GM18508 (cell line): ENCODE data around the gene SBSN.

Experiments
- ATAC-seq: cut with Tn5 transposase; IDR thresholded peaks from one replicate; pipeline ENCODE4 v1.9.1; 2021; ENCODE audit warnings: moderate number of reproducible peaks; ENCODE audit not compliant: insufficient read depth, unreplicated experiment

SBSN gene

GRCh38 chr19:35528218-35529038 is at the start of gene SBSN:
Gene SBSN, minus strand, starts transcription at chr19:35528311. Its CDS starts 30 bp downstream, at chr19:35528281.
- ATAC-seq: no peak

DNA sequence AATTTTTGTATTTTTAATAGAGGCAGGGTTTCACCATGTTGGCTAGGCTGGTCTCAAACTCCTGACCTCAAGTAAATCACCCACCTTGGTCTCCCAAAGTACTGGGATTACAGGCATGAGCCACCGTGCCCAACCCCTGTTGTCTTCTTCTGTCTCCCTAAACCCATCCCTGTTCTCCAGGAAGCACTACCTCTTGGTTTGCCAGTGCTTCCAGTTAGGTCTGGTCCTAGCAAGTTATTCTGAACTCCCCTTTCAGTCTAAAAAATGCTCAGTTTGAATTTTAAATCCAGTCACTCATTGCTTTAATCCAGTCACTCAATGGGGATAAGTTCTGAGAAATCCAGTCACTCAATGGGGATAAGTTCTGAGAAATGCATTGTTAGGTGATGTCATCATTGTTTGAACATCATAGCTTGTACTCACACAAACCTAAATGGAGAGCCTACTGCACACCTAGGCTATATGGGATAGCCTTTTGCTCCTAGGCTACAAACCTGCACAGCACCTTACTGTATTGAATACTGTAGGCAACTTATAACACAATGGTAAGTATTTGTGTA is 43.4 kb upstream of the SBSN start:
- no peak for ATAC-seq

DNA sequence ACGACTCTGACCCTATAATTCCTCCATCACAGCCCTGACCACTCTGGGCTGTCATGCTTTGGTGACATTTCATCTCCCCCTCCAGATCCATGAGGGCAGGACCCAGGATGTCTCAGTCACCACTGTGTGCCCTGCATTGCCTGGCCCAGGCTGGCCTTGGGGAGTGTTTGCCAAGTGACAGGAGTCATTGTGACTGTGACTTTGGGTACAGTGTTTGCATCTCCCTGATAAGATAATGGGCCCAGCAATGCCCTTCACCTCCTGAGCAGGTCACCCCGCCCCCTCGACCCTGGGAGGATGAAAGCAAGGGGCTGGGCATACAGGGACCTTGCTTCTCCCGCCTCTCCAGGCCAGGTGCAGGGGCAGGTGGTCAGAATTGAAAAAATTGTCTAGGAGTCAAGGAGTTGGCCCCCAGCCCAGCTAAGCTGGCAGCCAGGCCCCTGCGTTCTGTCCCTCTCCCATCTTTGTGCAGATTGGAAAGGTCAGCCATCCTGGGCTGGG is 41.2 kb upstream of the SBSN start:
- no peak for ATAC-seq

DNA sequence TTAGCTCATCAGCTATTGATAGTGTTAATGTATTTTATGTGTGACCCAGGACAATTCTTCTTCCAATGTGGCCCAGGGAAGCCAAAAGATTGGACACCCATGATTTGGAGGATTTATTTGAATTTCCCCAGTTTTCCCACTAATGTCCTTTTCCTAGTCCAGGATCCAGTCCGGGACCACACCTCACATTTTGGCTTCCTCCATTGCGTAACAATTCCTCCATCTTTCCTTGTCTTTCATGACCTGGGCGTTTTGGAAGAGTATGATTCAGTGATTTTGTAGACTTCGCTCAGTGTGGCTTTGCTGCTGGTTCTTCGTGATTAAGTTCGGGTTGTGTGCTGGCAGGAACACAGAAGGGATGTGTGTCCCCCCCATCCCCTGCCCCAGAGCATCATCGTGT is 38.6 kb upstream of the SBSN start:
- ATAC-seq: no peak

GRCh38 chr19:35565016-35565856 is 37.1 kb upstream of the SBSN start:
- no peak for ATAC-seq

GRCh38 chr19:35563207-35563829 is 35.2 kb upstream of the SBSN start, which contains the start of gene ATP4A:
Gene ATP4A, minus strand, starts transcription at chr19:35563658. Its CDS starts 29 bp downstream, at chr19:35563629.
- no peak for ATAC-seq

DNA sequence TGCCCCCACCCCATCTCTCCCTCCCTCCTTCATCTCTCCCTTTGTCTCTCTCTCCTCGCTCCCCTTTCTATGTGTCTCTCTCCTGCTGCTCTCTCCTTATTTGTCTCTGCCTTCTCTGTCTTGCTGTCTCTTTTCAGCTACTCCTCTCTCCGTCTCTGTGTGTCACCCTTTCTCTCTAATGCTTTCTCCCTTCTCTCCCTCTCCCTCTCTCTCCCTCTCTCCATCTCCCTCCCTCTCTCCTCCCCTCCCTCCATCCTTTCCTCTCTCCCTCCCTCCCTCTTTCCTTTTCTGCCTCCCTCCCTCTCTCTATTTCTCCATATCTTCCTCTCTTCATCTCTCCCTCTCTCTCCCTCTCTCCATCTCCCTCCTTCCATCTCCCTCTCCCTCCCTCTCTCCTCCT is 34.7 kb upstream of the SBSN start:
- ATAC-seq: no peak

DNA sequence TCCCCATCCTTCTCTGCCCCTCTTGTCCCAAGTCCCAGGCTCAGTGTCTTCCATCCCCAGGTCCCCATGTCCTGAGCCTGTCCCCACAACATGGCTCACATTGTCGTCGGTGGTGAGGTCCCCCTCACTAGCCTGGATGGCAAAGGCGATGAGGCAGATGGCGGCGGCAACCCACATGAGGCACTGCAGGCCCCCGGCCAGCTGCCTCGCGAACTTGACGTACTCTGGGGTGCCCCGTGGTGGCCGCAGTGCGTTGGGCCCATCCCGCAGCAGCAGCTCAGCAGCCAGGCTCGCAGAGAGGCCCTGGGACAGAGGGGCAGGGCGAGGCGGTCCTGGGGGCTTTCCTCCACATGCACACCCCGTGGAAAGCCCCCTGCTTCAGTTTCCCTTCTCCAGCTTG is 34.2 kb upstream of the SBSN start:
- no peak for ATAC-seq

GRCh38 chr19:35561436-35561835 is 33.3 kb upstream of the SBSN start:
- no peak for ATAC-seq

GRCh38 chr19:35560677-35561076 is 32.6 kb upstream of the SBSN start:
- no peak for ATAC-seq

GRCh38 chr19:35560271-35560670 is 32.2 kb upstream of the SBSN start:
- no peak for ATAC-seq

DNA sequence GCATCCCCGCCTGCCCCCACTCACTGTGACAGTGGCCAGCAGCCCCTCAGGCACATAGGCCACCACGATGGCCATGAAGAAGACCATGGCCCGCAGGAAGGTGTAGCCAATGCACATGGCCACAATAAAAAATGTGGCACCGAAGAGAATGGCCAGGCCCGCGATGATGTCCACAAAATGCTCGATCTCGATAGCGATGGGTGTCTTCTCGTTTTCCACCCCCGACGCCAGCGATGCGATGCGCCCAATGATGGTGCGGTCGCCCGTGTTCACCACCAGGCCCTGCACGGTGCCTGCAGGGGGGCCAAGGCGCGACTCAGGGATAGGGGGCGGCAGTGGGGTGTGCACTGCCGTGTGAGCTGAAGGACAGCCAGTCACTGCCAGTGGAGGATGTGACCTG is 31.7 kb upstream of the SBSN start:
- no peak for ATAC-seq

DNA sequence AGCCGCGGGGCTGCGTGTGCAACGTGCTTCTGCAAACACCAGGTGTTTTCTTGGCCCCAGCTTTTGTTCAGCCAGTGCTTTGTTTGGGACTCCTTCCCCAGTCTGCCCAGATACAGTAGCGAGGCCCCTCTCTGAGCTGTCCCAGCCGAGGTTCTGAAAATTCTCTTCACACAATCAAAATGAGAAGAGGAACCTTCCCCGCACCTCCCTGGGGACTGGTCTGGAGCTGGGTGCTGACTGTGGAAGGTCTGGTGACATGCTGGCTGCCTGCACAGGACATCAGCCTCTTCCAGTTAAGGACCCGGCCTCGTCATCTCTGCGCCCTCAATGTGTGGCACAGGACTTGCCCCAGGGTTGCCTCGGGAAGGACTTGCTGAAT is 31.2 kb upstream of the SBSN start:
- ATAC-seq: no peak

DNA sequence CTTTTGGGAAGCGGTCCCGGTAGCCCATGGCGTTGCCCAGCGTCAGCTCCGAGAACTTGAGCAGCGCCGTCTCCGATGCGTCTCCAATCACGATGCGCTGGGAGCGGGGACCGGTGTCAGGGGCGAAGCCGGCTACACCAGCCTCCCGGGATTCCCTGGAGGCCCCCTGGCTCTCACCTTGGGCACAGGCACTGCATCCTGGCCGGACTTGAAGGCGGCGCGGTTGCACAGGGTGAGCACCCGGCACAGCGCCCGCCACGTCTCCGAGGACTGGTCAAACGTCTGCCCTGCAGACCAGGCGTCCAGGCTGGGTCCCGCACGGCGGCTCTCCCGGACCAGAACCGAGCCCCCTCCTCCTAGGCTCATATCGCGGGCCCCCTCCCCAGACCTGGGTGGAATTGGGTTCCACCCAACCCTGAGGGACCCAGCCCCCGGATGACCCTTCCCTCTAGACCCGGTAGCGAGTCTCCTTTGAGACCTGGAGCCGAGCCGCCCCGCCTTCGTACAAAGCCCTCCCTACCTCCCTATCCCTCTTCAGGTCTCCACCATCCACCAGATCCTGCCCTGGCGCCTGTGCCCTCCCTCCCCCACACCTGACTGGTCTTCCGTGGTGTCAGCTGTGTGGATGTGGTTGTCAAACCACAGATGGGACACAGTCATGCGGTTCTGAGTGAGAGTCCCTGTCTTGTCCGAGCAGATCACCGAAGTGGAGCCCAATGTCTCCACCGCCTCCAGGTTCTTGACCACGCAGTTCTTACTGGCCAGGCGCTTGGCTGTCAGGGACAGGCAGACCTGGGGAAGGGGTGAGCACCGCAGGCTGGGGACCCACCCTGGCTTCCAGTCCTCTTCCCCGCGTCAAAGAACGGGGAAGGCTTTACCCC is 30.5 kb upstream of the SBSN start:
- no peak for ATAC-seq

- no peak for ATAC-seq
Observed at GRCh38 chr19:35557539-35558399, 29.7 kb upstream of the SBSN start.

DNA sequence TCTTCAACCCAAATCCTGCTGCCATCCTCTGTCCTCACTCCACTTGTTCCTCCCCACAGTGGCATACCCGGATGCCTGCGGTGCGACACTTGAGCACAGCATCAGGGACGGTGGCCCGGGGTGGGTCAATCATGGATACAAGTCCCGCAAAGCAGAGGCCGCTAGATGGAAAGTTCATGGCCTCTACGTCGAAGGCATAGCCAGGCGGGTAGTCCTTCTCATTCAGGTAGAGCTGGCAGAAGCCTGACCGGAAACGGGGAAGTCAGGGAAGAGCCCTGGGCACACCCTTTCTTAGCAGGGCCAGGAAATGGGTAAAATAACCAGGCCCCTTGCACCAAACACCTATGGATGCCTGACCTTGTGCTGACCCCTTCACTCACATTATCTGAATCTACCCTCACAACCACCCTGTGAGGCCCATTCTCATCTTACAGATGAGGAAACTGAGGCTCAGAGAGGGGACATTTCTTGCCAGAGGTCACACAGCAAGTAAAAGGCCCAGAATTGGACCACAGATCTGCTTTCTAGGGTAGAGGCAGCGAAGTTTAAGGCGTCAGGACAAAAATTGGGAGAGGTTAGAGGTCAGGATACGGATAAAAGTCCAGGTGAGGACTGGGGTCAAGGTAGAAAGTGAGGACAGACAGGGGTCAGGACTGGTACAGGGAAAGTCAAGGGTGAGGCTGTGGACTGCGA is 28.9 kb upstream of the SBSN start:
- no peak for ATAC-seq

DNA sequence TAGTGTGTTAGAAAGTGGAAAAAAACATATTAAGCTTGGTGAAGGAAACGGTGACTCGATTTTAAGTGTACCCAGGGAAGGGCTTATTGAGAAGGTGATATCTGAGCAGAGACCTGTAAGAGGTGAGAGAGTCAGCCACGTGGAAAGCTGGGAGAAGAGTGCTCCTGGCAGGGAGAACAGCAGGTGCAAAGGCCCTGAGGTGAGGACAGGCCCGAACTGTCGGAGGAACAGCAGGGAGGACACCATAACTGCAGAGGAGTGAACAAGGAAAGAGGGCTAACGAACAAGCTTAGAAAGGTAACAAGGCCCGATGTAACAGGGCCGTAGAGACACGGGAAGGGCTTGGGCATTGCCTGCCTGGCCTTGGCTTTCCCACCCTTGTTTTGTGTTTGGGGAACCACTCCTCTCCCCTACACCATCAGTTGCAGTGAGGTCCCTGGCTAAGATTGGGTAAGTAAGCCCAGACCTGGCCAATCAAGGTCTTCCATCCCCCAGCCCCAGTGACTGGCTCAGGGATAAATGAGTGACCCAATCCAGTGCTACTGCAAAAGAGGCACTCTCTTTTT is 28.0 kb upstream of the SBSN start:
- ATAC-seq: no peak
